GM18868 (cell line): ENCODE measurements around the gene ZFAND4.
"Not testable (repeated sequence)": the region's sequence is repeated elsewhere in the genome, so short reads cannot be mapped to it uniquely, and the experiment has no call there.

Experiments used
- ATAC-seq: cut with Tn5 transposase; IDR thresholded peaks from one replicate; pipeline ENCODE4 v1.9.1; 2021; ENCODE audit warnings: mild to moderate bottlenecking, moderate library complexity; ENCODE audit not compliant: unreplicated experiment

ZFAND4 gene

GRCh38 chr10:45672181-45673073 lies at the start of gene ZFAND4:
Gene ZFAND4 (minus strand): TSS chr10:45672772. CDS start chr10:45663725, 9,047 bp downstream.
- ATAC-seq: peak; percentile 96

DNA sequence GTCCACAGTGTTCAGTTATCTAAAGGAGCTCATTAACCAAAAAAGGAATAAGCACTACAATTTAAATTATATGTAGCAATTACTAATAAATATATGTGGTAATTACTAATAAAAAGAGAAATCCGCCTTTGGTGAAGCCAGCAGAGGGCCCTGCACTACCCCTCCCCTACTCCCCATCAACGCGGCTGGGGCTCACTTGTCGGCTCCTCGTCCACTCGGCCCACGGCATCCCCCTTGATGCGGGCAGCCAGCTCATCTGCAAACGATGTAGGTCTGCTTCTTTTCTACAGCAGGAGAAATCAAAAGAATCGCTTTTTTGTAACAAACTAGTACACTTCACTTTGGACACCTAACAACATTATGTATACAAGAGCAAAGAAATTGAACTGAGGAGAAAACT lies 48.9 kb upstream of the ZFAND4 start:
- not testable (repeated sequence) for ATAC-seq

- ATAC-seq: not testable (repeated sequence)
Observed at GRCh38 chr10:45717642-45718041, 45.1 kb upstream of the ZFAND4 start.

DNA sequence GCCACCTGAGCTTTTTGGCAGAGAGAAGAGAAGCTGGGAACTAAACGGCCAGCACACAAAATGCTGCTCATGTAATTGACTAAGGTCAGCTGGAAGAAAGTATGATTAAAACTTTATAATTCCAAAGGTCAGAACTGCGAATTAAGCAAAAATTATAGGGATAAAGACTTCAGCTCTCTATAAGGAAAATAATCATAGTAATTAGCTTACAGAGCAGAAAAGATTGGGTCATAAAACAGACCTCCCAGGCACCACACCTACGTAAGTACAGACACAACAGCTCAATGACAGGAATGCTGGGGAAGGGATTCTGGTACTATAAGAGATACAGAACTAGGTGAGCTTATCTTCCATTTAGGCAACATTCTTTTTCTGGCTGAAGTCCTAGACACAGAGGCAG lies 44.5 kb upstream of the ZFAND4 start:
- not testable (repeated sequence) for ATAC-seq

GRCh38 chr10:45711223-45711622 lies 38.7 kb upstream of the ZFAND4 start:
- not testable (repeated sequence) for ATAC-seq

DNA sequence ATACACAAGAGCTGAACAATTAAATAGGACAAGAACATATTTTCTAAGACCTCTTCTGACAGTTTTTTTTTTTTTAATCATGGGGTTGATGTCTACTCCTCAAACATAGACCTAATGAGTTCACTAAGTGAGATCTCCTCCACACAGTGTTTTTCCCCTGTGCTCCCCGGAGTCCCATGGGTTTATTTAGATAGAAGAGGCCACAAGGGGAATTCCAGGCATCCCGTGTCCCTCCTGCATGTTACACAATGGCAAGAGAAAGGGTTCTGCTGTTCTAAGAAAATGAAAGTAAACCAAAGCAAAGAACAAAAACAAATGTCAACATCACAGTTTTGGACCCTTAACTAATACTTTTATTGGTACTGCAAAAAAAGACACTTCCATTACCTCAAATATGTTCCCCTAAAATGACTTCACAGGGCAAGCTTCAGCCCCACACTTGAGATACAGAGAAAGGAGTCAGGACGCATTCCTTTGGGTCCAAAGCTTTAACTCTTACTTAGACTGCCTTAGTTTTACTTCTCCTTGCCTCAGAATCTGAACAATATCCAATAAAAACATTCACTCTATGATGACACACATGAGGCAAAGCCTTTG lies 37.7 kb upstream of the ZFAND4 start:
- ATAC-seq: peak; percentile 97

- ATAC-seq: not testable (repeated sequence)
Observed at GRCh38 chr10:45678467-45678866, 5.9 kb upstream of the ZFAND4 start.

DNA sequence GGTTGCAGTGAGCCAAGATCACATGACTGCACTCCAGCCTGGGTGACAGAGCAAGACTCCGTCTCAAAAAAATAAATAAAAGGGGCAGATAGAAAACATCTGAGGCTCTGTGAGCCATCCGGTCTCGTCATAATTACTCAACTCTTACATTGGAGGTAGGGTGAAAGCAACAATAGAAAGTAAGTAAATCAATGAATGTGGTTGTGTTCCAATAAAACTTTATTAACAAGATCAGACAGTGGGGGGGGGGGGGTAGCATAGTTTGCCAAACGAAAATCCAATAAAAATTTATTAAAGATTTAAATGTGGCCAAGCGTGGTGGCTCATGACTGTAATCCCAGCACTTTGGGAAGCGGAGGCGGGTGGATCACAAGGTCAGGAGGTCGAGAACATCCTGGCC lies 2.8 kb upstream of the ZFAND4 start:
- no peak for ATAC-seq

- no peak for ATAC-seq
Observed at GRCh38 chr10:45673074-45673648, 589 bp upstream of the ZFAND4 start.

GRCh38 chr10:45671300-45671699 lies 1.3 kb downstream of the ZFAND4 start:
- not testable (repeated sequence) for ATAC-seq

GRCh38 chr10:45669897-45670296 lies 2.7 kb downstream of the ZFAND4 start:
- not testable (repeated sequence) for ATAC-seq

DNA sequence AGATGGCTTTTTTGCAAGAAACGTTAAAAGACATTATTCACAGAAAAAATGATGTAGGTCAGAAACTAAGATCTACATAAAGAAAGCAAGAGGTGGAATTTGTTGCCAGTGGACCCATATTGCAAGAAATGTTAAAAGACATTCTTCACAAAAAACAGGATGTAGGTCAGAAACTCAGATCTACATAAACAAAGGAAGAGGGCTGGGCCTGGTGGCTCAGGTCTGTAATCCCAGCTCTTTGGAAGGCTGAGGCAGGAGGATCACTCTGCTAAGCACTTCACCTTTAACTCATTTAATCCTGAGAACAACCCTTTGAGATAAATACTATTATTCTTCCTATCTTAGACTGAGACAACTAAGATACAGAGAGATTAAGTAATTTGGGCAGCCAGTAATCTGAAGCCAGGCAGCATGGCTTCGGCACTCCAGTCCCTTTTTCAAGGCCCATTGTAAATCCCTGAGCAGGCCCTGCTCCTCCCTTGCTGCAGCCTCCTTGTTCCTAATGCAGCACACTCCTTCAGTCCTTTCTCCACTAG lies 11.6 kb downstream of the ZFAND4 start:
- ATAC-seq: no peak

GRCh38 chr10:45657033-45657926 lies 15.3 kb downstream of the ZFAND4 start:
- ATAC-seq: no peak

DNA sequence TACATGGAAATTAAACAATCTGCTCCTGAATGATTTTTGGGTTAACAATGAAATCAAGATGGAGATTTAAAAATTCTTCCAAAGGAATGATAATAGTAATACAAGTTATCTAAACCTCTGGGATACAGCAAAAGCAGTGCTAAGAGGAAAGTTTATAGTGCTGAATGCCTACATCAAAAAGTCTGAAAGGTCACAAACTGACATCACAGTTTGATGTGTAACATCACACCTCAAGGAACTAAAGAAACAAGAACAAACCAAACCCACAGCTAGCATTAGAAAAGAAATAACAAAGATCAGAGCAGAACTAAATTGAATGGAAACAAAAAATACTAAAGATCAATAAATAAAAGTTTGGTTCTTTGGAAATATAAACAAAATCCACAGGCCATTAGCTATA lies 17.4 kb downstream of the ZFAND4 start:
- no peak for ATAC-seq

DNA sequence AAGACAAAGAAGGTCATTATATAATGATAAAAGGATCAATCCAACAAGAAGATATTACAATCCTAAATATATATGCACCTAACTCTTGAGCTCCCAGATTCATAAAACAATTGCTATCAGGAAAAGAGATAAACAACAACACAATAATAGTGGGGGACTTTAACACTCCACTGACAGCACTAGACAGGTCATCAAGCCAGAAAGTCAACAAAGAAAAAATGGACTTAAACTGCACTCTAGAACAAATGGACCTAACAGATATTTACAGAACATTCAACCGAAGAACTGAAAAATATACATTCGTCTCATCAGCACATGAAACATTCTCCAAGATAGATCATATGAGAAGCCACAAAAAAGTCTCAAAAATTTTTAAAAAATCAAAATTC lies 17.8 kb downstream of the ZFAND4 start:
- not testable (repeated sequence) for ATAC-seq

DNA sequence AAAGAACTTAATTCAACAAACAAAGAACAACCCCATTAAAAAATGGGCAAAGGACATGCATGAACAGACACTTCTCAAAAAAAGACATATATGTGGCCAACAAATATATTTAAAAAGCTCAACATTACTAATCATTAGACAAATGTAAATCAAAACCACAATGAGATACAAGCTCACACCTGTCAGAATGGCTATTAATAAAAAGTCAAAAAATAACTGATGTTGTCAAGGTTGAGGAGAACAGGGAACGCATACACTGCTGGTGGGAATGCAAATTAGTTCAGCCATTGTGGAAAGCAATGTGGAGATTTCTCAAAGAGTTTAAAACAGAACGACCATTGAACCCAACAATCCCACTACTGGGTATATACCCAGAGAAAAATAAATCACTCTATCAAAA lies 19.1 kb downstream of the ZFAND4 start:
- no peak for ATAC-seq

GRCh38 chr10:45652511-45652910 lies 20.1 kb downstream of the ZFAND4 start:
- no peak for ATAC-seq

- ATAC-seq: no peak
Observed at GRCh38 chr10:45649296-45649695, 23.3 kb downstream of the ZFAND4 start.

DNA sequence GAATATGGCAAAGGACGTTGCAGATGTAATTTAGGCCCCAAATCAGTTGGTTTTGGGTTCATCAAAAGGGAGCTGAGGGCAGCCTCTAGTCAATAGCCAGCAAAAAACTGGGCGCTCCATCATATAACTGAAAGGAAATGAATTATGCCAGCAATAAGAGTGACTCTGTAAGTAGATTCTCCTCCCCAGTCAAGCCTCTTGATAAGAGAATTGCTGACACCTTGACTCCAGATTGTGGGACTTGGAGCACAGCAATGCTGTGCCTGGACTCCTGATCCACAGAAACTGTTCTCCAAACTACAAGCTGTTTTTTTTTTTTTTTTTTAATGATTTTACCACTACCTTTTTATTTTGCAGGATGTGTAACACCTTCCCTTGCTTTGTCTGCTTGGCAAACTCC lies 25.5 kb downstream of the ZFAND4 start:
- no peak for ATAC-seq

GRCh38 chr10:45646384-45647050 lies 26.1 kb downstream of the ZFAND4 start:
- ATAC-seq: no peak
